Peyer's patch (tissue), 4 donors: Measurements from ENCODE around the gene DPYD.

Experiments used
- CTCF ChIP-seq, 6 experiments: fragments of 450-650 bp in 4 of 6; fragments of 200-600 bp in 2 of 6; sonication (generic) in 1 of 6; IDR thresholded peaks; one replicate each; pipeline ENCODE4 v1.5.1; 2017 to 2019; ENCODE audit warnings: antibody characterized with exemption in 6 of 6, mild to moderate bottlenecking in 3 of 6, moderate library complexity in 1 of 6
- POLR2A ChIP-seq, 2 donors: fragments of 450-650 bp; IDR thresholded peaks; one replicate each; pipeline ENCODE4 v1.5.1; 2017; ENCODE audit warnings: antibody characterized with exemption in 2 of 2, mild to moderate bottlenecking in 2 of 2, moderate library complexity in 2 of 2

- TF ChIP-seq CTCF (IDR thresholded peaks at IDR 0.05) = no peak
- TF ChIP-seq POLR2A (IDR thresholded peaks at IDR 0.05) = no peak
Observed at GRCh38 chr1:97877307-97877706, 43.5 kb downstream of the DPYD start.
